HG03280 (cell line): ENCODE measurements around the gene TACSTD2.
"Not testable (repeated sequence)": the region's sequence is repeated elsewhere in the genome, so short reads cannot be mapped to it uniquely, and the experiment has no call there.

Experiments
- ATAC-seq: cut with Tn5 transposase; IDR thresholded peaks from one replicate; pipeline ENCODE4 v1.9.1; 2021; ENCODE audit warnings: mild to moderate bottlenecking, moderate library complexity; ENCODE audit not compliant: unreplicated experiment

TACSTD2 gene

GRCh38 chr1:58588396-58588795 lies 11.3 kb upstream of the TACSTD2 start:
- ATAC-seq = no peak

GRCh38 chr1:58587667-58588066 lies 10.6 kb upstream of the TACSTD2 start:
- ATAC-seq = no peak

GRCh38 chr1:58586271-58586670 lies 9.2 kb upstream of the TACSTD2 start:
- no peak for ATAC-seq

- no peak for ATAC-seq
Observed at GRCh38 chr1:58585581-58586151, 8.6 kb upstream of the TACSTD2 start.

- no peak for ATAC-seq
Observed at GRCh38 chr1:58585166-58585565, 8.1 kb upstream of the TACSTD2 start.

GRCh38 chr1:58584082-58584895 lies 7.2 kb upstream of the TACSTD2 start:
- ATAC-seq = peak; percentile 55

- no peak for ATAC-seq
Observed at GRCh38 chr1:58583496-58583895, 6.4 kb upstream of the TACSTD2 start.

- ATAC-seq = not testable (repeated sequence)
Observed at GRCh38 chr1:58582143-58582542, 5.1 kb upstream of the TACSTD2 start.

- no peak for ATAC-seq
Observed at GRCh38 chr1:58581641-58582040, 4.6 kb upstream of the TACSTD2 start.

GRCh38 chr1:58580186-58580585 lies 3.1 kb upstream of the TACSTD2 start:
- no peak for ATAC-seq

GRCh38 chr1:58577654-58578030 lies 590 bp upstream of the TACSTD2 start:
- no peak for ATAC-seq

- ATAC-seq = no peak
Observed at GRCh38 chr1:58576325-58576726, 726 bp downstream of the TACSTD2 start.

GRCh38 chr1:58575551-58576324 lies 1.3 kb downstream of the TACSTD2 start:
- ATAC-seq = no peak

GRCh38 chr1:58574816-58575215 lies 2.2 kb downstream of the TACSTD2 start:
- no peak for ATAC-seq

GRCh38 chr1:58573705-58574591 lies 3.1 kb downstream of the TACSTD2 start:
- ATAC-seq = peak; percentile 99

- no peak for ATAC-seq
Observed at GRCh38 chr1:58573138-58573537, 3.9 kb downstream of the TACSTD2 start.

GRCh38 chr1:58572690-58573089 lies 4.4 kb downstream of the TACSTD2 start:
- no peak for ATAC-seq

GRCh38 chr1:58571616-58572015 lies 5.4 kb downstream of the TACSTD2 start:
- no peak for ATAC-seq

- ATAC-seq = no peak
Observed at GRCh38 chr1:58570817-58571216, 6.2 kb downstream of the TACSTD2 start.

GRCh38 chr1:58570094-58570493 lies 7.0 kb downstream of the TACSTD2 start:
- ATAC-seq = no peak

GRCh38 chr1:58568911-58569310 lies 8.1 kb downstream of the TACSTD2 start:
- ATAC-seq = no peak
